ENCODE data around the gene ABT1.

Gene ABT1

GRCh38 chr6:26607434-26608230 is 10.9 kb downstream of the ABT1 start:
- peak; percentile 26 for DNase-seq

- no peak for DNase-seq
Measured at GRCh38 chr6:26609463-26609862, 12.7 kb downstream of the ABT1 start.

- no peak for DNase-seq
Measured at GRCh38 chr6:26611599-26611998, 14.8 kb downstream of the ABT1 start.

GRCh38 chr6:26613201-26613600 is 16.4 kb downstream of the ABT1 start:
- DNase-seq: no peak

- no peak for DNase-seq
Measured at GRCh38 chr6:26613689-26614683, 17.2 kb downstream of the ABT1 start.

- no peak for DNase-seq
Measured at GRCh38 chr6:26623339-26623859, 26.6 kb downstream of the ABT1 start.

- no peak for DNase-seq
Measured at GRCh38 chr6:26624557-26624956, 27.8 kb downstream of the ABT1 start.

- no peak for DNase-seq
Measured at GRCh38 chr6:26627843-26628242, 31.1 kb downstream of the ABT1 start.

GRCh38 chr6:26629359-26629758 is 32.6 kb downstream of the ABT1 start:
- DNase-seq: no peak

GRCh38 chr6:26640806-26641205 is 44.1 kb downstream of the ABT1 start:
- DNase-seq: no peak

GRCh38 chr6:26646074-26646473 is 49.3 kb downstream of the ABT1 start:
- DNase-seq: no peak

Data from GF-D8 (cell line).